ENCODE data around the gene DEXI.

The DEXI gene

GRCh38 chr16:10940501-10941079 is 1.7 kb downstream of the DEXI start:
- no peak for TF ChIP-seq CTCF (IDR thresholded peaks at IDR 0.05; ENCODE audit: extremely low read depth, missing control alignments)

GRCh38 chr16:10939649-10940234 is 2.5 kb downstream of the DEXI start:
- no peak for DNase-seq (ENCODE audit: low spot score)
- TF ChIP-seq CTCF (IDR thresholded peaks at IDR 0.05; ENCODE audit: extremely low read depth, missing control alignments): no peak

More at GRCh38 chr16:10940501-10941079, 1.7 kb downstream of the DEXI start:
- no peak for DNase-seq (ENCODE audit: low spot score)

GRCh38 chr16:10938796-10939648 is 3.2 kb downstream of the DEXI start:
- DNase-seq (ENCODE audit: low spot score): no peak
- TF ChIP-seq CTCF (IDR thresholded peaks at IDR 0.05; ENCODE audit: extremely low read depth, missing control alignments): no peak

GRCh38 chr16:10938321-10938720 is 3.9 kb downstream of the DEXI start:
- no peak for TF ChIP-seq CTCF (IDR thresholded peaks at IDR 0.05; ENCODE audit: extremely low read depth, missing control alignments)
- DNase-seq (ENCODE audit: low spot score): no peak

- no peak for DNase-seq (ENCODE audit: low spot score)
- TF ChIP-seq CTCF (IDR thresholded peaks at IDR 0.05; ENCODE audit: extremely low read depth, missing control alignments): no peak
Observed at GRCh38 chr16:10937068-10937859, 5.0 kb downstream of the DEXI start.

GRCh38 chr16:10936272-10936984 is 5.8 kb downstream of the DEXI start:
- no peak for DNase-seq (ENCODE audit: low spot score)
- no peak for TF ChIP-seq CTCF (IDR thresholded peaks at IDR 0.05; ENCODE audit: extremely low read depth, missing control alignments)

Measured in GM20000 (cell line).